ENCODE measurements around the gene EIF2S2.

Gene EIF2S2

DNA sequence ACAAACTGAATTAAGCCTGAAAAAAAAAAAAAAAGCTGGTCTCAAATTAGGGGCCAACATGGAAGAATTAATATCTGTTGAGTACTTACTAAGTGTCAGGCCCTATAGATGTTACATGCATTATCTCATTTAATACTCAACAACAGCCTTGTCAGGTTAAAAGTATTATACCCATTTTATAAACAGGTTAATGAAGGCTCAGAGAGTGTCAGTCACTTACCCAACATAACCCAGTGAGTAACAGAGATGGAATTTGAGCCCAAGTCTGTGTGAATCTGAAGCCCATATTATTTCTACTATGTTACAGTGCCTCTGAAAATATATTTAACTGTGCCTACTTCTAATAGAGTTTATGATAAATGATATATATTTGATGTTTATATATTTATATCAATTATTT lies 11.3 kb upstream of the EIF2S2 start:
- Histone ChIP-seq H3K27ac (no peak overlapping the region), H3K4me3 (no peak overlapping the region)

DNA sequence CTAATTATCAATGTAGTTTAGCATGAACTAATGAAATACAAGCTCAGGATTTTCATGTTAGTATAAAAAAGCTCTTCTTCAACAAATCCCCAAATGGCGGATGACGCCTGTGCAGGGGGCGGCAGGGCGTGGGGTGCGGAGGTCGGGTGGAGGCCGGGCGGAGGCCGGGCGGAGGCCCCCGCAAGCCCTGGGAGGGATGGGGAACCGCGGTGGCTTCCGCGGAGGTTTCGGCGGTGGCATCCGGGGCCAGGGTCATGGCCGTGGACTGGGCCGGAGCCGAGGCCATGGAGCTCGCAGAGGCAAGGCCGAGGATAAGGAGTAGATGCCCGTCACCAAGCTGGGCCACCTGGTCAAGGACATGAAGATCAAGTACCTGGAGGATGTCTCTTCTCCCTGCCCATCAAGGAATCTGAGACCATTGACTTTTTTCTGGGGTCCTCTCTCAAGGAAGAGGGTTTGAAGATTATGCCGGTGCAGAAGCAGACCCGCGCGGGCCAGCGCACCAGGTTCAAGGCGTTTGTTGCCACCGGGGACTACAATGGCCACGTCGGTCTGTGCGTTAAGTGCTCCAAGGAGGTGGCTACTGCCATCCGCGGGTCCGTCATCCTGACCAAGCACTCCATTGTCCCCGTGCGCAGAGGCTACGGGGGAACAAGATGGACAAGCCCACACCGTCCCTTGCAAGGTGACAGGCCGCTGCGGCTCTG lies 10.4 kb upstream of the EIF2S2 start:
- no peak overlapping the region for H3K4me3 ChIP-seq
- H3K27ac ChIP-seq: no peak overlapping the region

DNA sequence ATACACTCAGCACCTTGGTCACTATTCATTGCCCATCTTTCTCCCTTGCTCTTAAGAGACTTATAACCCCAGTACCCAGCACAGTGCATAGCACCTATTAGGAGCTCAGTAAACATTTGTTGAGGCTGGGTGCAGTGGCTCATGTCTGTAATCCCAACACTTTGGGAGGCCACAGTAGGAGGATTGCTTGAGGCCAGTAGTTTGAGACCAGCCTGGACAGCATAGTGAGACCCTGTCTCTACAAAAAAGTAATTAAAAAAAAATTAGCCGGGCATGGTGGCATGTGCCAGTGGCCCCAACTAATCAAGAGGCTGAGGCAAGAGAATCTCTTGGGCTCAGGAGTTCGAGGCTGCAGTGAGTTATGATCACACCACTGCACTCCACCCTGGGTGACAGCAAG lies 8.2 kb upstream of the EIF2S2 start:
- H3K27ac ChIP-seq: no peak overlapping the region
- H3K4me3 ChIP-seq: no peak overlapping the region

DNA sequence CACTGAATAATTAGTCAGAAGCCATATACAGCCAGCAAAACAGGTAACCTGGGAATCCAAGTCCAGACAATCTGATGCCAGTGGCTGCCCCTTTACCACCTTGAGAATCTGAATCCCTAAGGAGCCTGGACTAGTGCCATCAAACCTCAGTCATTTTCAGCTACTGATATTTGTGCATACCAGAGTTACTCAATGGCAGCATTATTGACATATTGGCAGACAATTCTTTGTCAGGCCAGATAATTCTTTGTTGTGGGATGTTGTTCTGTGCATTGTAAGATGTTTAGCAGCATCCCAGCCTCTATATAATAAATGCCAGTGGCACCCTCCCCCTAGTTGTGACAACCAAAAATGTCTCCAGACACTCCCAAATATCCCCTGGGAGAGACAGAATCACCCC lies 3.2 kb upstream of the EIF2S2 start:
- Histone ChIP-seq H3K27ac (no peak overlapping the region), H3K4me3 (no peak overlapping the region)

DNA sequence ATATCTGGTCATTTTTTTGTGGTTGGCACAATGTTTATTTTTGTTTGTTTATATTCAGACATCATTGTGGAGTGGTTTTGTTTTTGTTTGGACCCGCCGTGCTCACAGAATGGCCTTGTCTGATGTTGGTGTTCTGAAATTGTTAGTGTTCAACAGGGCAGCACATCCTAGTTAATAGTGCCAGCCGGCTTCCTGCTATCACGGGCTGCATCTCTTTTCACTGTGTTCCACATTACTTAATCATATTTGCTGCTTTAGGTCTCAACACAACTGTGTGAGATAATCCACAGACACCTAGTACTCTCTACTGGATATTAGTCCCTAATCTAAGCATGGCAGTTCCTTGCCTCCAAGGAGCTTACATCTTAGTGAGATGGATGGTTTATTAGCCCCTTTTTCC lies 2.8 kb upstream of the EIF2S2 start:
- no peak overlapping the region for H3K4me3 ChIP-seq
- no peak overlapping the region for H3K27ac ChIP-seq

DNA sequence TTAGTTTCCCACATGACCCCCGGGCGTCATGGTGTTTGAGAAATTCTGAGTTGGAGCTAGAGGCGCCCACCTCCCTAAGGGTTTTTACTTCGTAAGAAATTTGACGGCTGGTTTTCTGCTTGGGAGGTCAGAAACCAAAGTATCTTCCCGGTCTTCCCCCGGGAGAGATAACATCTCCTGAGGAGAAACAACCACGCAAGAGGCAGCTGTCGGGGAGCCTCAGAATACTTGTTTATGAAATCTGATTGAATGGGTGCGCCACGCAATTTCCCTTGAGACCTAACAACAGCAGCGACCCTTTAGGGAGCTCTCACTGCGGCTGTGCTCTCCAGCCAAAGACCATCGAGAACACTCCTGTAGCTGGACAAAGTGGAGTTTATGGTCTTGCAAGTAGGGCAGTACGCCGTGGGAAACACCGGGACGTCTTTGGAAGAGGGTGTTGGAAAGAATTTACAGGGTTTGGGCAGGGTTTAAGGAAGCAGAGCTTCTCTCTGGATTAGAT lies 608 bp upstream of the EIF2S2 start:
- H3K4me3 ChIP-seq: peak overlapping the region; percentile 66 to 96 (median 90)
- peak overlapping the region; percentile 61 to 99 (median 97) for H3K27ac ChIP-seq

DNA sequence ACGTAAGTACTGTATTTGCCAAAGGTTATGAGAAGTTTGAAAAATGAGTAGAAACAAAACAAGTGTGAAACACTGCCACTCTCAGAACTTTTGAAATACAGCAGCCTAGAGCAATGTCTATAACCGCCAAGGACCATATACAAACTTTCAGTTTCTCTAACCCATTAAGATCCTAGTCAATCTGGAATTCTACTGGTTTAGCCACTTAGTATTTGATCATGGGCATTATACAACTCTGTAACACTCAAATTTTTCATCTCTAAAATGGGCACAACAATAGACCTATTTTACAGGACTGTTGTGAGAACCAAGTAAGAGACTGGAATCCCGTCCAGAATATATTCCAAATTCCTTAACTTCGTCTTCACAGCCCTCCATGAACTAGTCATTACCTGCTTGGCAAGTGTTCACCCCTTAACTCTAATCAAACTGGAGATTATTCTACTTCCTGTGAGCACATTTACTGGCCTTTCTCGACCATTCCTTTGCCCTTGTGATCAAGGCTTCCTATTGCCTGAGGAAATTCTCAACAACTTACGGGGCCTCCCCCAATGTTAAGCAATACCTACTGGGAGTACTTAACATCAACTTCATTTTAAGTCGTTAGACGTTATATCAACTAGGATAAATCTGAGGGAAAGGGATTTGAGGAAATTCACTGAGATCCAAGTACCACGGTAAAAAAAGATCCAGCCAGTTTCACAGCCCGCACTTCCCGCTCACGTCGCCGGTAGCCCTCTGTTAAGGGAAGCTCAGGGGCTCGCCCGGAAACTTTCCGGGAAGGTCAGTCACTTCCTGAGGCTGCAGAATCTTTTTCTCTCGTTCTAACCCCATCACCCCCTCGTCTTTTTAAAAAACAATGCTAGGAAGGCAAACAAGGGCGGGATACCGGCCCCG lies 1.1 kb downstream of the EIF2S2 start:
- H3K27ac ChIP-seq: peak overlapping the region; percentile 92 to 99 (median 98)
- H3K4me3 ChIP-seq: peak overlapping the region; percentile 66 to 96 (median 90)

DNA sequence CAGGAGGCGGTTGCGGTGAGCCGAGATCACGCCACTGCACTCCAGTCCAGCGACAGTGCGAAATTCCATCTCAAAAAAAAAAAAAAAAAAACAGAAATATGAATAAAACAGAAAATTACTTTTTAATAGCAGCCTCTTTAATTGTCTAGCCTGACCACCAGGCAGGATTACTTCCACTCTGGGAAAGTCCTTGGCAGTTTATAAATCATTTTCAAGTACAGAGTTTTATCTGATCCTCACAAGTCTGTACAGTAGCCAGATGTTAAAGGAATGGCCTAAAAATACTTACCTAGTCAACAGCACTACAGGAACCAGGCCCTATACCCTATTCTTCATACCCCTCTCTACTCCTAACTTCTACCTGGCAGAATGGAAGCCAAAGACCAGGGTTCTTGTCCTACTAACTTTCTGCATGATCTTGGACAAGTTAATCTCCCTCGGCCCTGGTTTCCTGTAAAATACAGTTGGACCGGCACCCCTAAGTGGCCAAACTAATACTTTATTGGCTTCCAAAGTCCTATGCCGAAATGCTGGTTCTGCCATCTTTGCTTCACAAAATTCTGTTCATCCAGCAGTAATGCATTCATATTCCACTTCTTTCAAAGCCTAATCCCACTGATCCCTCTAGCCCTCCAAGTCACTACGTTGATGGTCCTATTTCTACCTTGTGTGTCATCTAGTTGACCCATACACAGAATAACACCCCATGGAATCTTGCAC lies 1.9 kb downstream of the EIF2S2 start:
- H3K4me3 ChIP-seq: peak overlapping the region in 4 of 7 experiments; percentile 66 to 96 (median 92)
- peak overlapping the region in 6 of 21 experiments; percentile 18 to 99 (median 96) for H3K27ac ChIP-seq

DNA sequence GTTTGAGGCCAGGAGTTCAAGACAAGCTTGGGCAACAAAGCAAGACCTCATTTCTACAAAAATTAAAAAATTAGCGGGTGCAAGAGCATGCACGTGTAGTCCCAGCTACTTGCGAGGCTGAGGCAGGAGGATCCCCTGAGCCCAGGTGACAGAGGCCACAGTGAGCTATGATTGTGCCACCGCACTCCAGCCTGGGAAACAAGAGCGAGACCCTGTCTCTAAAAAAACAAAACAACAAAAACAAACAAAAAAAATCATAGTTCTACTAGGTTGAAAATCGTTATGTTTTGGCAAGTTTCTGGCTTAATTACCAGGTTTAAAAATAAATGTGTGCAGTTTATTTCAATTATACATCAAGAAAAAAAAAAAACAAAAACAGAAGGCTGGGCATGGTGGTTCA lies 2.6 kb downstream of the EIF2S2 start:
- Histone ChIP-seq H3K4me3 (no peak overlapping the region), H3K27ac (no peak overlapping the region)

DNA sequence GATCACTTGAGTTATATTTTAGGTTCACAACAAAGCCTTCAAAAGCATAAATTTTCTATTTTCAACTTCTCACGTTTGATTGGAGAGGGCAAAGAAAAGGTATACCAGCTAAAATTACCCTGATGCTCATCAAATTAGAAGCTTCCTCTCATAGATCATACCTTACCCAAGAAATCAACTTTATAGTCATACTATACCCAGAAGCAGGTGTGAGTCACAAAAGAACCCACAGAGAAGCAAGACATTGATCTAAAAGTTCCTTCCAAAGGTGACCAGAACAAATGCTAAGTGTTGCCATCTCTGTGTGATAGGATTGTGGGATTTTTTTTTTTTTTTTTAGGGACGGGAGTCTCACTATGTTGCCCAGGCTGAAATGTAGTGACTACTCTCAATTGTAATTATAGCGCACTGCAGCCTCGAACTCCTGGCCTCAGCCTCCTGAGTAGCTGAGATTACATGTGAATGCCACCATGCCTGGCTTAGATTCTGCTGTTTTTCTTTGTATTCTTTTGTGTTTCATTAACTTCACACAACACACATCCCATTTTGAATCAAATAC lies 3.3 kb downstream of the EIF2S2 start:
- no peak overlapping the region for H3K4me3 ChIP-seq
- no peak overlapping the region for H3K27ac ChIP-seq

DNA sequence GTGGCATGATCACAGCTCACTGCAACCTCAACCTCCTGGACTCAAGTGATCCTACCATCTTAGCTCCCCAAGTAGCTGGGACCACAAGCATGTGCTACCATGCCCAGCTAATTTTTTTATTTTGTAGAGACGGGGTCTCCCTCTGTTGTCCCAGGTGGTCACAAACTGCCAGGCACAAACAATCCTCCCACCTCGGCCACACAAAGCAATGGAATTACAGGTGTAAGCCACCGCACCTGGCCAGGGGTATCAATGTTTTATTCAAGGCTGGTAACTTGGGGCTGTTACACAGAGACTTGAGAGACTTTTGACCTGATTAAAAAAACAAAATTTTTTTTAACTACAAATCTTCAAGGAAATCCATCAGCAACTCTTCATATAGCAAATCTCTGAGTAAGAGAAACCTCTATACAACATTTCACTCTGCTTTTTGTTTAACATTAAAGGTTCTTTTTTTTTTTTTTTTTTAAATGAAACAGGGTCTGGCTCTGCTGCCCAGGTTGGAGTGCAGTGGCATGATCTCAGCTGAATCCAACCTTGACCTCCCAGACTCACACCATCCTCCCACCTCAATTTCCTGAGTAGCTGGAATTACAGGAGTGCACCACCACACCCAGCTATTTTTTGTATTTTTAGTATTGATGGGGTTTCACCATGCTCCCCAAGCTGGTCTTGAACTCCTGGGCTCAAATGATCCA lies 5.9 kb downstream of the EIF2S2 start:
- H3K27ac ChIP-seq: peak overlapping the region in 1 of 21 experiments; percentile 34

DNA sequence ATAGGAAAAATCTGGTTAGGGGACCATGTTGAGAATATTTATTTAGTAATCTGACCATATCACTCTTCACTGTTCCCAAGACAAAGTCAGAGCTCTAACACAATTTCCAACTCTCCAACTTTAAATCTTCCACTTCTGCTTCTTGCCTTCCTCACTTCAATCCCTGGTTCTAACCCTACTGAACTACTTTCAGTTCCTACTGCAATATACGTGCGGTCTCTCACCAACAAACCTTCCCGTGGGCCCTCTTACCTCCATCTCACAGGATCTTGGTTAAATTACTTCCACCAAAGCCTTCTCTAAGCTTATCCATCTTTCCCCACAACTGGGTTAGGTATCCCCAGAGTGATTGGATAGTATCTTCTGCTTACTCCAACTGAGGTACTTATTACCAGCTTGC lies 8.0 kb downstream of the EIF2S2 start:
- Histone ChIP-seq H3K27ac (peak overlapping the region in 1 of 21 experiments; percentile 23), H3K4me3 (no peak overlapping the region)

More for the DNA sequence above, 5.9 kb downstream of the EIF2S2 start:
- no peak overlapping the region for H3K4me3 ChIP-seq

DNA sequence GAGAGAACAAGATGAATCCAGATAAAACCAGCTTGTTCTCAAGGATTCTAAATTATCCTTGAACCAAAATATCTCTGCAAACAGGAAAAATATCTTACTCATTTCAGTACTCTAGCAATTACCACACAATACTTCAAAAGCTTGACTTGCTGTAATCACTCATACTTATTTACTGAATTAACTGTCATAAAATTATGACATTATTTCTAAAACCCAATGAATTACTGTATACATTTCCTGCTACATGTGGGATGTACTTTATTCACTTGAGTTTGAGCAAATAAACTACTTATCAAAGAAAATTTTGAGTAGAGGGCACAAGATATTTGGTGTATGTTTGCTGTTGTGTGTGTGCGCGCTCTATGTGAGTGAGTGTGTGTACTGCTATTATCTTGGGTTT lies 9.7 kb downstream of the EIF2S2 start:
- H3K4me3 ChIP-seq: no peak overlapping the region
- H3K27ac ChIP-seq: no peak overlapping the region

DNA sequence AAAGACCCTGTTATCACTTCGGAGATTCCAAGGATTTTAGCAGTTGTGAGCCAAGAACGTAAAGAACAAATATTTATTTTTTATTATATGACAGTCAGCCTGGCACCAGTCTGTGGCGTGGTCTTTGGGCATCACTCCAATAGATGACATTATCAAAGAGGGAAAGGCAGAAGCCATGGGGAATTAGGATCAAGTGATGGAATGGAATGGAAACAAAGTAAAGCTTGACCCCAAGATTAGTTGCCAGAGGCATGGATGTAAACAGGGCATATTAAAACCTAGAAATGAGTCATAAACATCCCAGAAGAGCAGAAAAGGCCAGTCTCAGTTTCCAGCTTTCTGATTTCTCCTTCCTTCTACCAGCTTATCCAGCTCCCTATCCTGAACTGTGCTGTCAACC lies 11.5 kb downstream of the EIF2S2 start:
- Histone ChIP-seq H3K4me3 (no peak overlapping the region), H3K27ac (no peak overlapping the region)

DNA sequence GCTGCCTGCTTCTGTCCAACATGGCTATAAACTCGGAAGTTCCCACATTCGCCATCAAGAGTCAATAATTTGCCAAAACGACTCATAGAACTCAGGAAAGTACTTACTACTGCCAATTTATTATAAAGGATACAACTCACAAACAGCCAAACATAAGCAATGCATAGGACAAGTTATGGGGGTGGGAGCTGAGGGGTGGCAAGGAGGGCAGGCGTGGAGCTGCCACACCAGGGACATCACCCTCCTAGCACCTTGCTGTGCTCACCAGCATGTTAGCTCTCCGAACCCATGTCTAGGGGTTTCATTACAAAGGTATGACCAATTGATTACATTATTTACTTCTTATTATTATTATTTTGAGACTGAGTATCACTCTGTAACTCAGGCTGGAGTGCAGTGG lies 12.4 kb downstream of the EIF2S2 start:
- Histone ChIP-seq H3K27ac (no peak overlapping the region), H3K4me3 (no peak overlapping the region)

DNA sequence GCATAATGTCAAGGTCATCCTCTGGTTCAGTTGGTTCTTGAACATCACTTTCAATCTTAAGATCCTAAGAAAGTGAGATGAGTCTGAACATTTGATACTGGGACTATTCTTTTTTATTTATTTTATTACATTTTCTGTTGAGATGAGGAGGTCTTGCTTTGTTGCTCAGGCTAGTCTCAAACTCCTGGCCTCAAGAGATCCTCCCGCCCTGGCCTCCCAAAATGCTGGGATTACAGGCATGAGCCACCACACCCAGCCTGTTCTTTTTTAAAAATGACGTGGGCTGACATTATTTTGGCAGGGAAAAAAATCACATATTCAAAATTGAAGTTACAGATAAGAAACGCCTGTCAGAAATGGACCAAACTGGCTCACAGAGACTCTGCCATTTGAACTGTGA lies 13.5 kb downstream of the EIF2S2 start:
- Histone ChIP-seq H3K27ac (no peak overlapping the region), H3K4me3 (no peak overlapping the region)

DNA sequence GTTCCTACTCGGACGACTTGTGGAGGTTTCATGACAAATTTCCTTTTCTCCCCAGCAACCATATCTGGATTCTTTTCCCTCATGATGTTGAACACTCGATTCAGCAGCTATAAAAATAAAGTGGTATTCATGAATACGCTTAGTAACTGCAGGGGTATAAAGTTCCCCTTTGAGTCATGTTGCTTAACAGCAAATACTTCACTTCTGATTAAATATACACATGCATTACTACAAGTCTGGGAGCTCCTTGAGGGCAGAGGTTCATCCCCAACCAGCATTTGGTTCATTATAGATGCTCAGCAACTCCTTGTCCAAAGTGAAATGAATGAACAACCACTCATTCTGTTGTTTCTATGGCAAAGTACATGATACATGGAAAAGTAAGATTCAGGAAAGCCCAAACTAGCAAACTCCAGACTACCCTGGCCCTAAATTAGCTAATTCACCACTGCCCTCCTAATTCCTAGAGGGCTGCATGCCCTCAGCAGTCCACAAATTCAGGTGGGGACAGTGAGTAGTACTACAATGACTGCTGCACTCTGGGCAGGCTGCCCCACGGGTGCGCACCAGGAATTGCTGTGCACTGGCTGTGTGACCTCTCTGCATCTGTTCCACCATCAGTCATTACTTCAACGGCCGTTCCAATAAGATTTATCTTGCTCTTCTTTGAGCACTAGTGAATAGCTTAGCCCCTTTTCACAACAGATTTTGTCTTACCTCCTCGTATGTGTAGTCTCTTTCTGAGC lies 15.2 kb downstream of the EIF2S2 start:
- H3K4me3 ChIP-seq: no peak overlapping the region
- no peak overlapping the region for H3K27ac ChIP-seq

DNA sequence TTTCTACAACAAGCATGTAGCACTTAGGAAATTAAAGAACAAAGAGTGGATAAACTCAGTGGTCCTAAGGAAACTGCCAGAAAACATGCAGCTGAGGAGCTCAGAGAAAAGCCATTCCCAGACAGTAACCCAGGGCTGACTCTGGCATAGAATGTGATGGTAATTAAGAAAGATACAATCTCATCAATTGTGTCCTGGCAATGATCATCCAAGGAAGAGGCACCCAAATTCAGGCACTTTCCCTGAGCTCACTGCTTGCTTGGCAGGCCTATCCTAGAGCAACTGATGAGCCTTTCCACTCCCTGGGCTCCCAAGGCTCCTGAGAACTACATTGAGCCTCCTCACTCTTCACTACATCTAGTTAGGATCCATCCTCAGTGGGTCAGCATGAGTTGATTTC lies 16.2 kb downstream of the EIF2S2 start:
- no peak overlapping the region for H3K4me3 ChIP-seq
- no peak overlapping the region for H3K27ac ChIP-seq

DNA sequence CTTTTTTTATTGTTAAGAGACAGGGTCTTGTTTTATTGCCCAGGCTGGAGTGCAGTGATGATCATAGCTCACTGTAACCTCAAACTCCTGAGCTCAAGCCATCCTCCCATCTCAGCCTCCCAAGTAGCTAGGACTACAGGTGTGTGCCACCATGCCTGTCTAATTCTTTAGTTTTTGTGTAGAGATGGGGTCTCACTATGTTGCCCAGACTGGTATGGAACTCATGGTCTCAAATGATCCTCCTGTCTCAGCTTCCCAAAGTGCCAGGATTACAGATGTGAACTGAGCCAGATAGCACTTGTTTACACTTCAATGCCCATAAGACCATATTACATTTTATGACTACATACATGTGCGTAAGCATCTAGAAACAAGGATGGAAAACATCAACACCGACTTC lies 18.1 kb downstream of the EIF2S2 start:
- Histone ChIP-seq H3K4me3 (no peak overlapping the region), H3K27ac (no peak overlapping the region)

All from skin epidermis (tissue), 12 donors.